Stimulated activated naive CD8-positive, alpha-beta T cell treated with anti-CD3 and anti-CD28 coated beads, Interleukin-15, amount 100 ng/mL, for 72 hours (primary cell): ENCODE results near the gene MAEA.

Source experiments
- ATAC-seq: fragments of 150-1000 bp; cut with Tn5 transposase; 2 replicates; pipeline ENCODE4 v1.10.0; 2021; ENCODE audit warnings: mild to moderate bottlenecking, moderate library complexity
- DNase-seq, 2 donors: peaks; one replicate each; pipeline ENCODE4 v3.0.0; 2021 to 2022
- H3K27ac Mint-ChIP-seq, 2 donors: one replicate each; pipeline ENCODE4 v1.8.0; 2022; ENCODE audit warnings: mild to moderate bottlenecking in 2 of 2, mixed read lengths in 2 of 2, moderate library complexity in 2 of 2
- H3K27me3 Mint-ChIP-seq: one replicate; pipeline ENCODE4 v1.8.0; 2022; ENCODE audit warnings: mixed read lengths
- H3K4me1 Mint-ChIP-seq: one replicate; pipeline ENCODE4 v1.8.0; 2022; ENCODE audit warnings: mild to moderate bottlenecking, mixed read lengths
- H3K4me3 Mint-ChIP-seq, 2 donors: one replicate each; pipeline ENCODE4 v1.8.0; 2022; ENCODE audit warnings: mild to moderate bottlenecking in 2 of 2, mixed read lengths in 2 of 2, moderate library complexity in 1 of 2
- H3K9me3 Mint-ChIP-seq, 2 donors: one replicate each; pipeline ENCODE4 v1.8.0; 2022; ENCODE audit warnings: mixed read lengths in 2 of 2

The MAEA gene

GRCh38 chr4:1351854-1352566 is 62.3 kb downstream of the MAEA start:
- DNase-seq (peak; percentile 88 to 89), ATAC-seq (peak; percentile 51)
- Mint-ChIP-seq H3K4me3 (no peak overlapping the region), H3K27ac (peak overlapping the region in 1 of 2 donors; percentile 82), H3K27me3 (no peaks in the 10 kb centered on the region), H3K4me1 (peaks cover 39% of the 10 kb centered on the region), H3K9me3 (no peaks in the 10 kb centered on the region)

GRCh38 chr4:1352567-1352900 is 62.8 kb downstream of the MAEA start:
- H3K4me1 Mint-ChIP-seq = peaks cover 39% of the 10 kb centered on the region
- no peaks in the 10 kb centered on the region for H3K9me3 Mint-ChIP-seq
- ATAC-seq (no peak), DNase-seq (no peak)
- H3K27me3 Mint-ChIP-seq = no peaks in the 10 kb centered on the region
- no peak overlapping the region for H3K27ac Mint-ChIP-seq
- H3K4me3 Mint-ChIP-seq = no peak overlapping the region

- Mint-ChIP-seq H3K27ac (no peak overlapping the region), H3K9me3 (no peaks in the 10 kb centered on the region), H3K27me3 (no peaks in the 10 kb centered on the region), H3K4me1 (peaks cover 31% of the 10 kb centered on the region), H3K4me3 (no peak overlapping the region)
- DNase-seq (no peak), ATAC-seq (no peak)
Measured at GRCh38 chr4:1353186-1354055, 63.7 kb downstream of the MAEA start.

GRCh38 chr4:1354136-1354982 is 64.7 kb downstream of the MAEA start:
- Mint-ChIP-seq H3K9me3 (no peaks in the 10 kb centered on the region), H3K27ac (no peak overlapping the region), H3K27me3 (no peaks in the 10 kb centered on the region), H3K4me3 (no peak overlapping the region), H3K4me1 (peaks cover 22% of the 10 kb centered on the region)
- DNase-seq (no peak), ATAC-seq (no peak)

- Mint-ChIP-seq H3K27me3 (no peaks in the 10 kb centered on the region), H3K4me3 (no peak overlapping the region), H3K9me3 (no peaks in the 10 kb centered on the region), H3K4me1 (peaks cover 16% of the 10 kb centered on the region), H3K27ac (no peak overlapping the region)
- ATAC-seq (no peak), DNase-seq (no peak)
Measured at GRCh38 chr4:1354983-1355275, 65.2 kb downstream of the MAEA start.

- ATAC-seq (no peak), DNase-seq (no peak)
- H3K4me3 Mint-ChIP-seq = no peak overlapping the region
- H3K27ac Mint-ChIP-seq = no peak overlapping the region
- no peaks in the 10 kb centered on the region for H3K9me3 Mint-ChIP-seq
- H3K27me3 Mint-ChIP-seq = no peaks in the 10 kb centered on the region
- H3K4me1 Mint-ChIP-seq = peaks cover 12% of the 10 kb centered on the region
Measured at GRCh38 chr4:1355378-1355777, 65.7 kb downstream of the MAEA start.

- Mint-ChIP-seq H3K27ac (no peak overlapping the region), H3K4me3 (no peak overlapping the region), H3K4me1 (peaks cover 8% of the 10 kb centered on the region), H3K27me3 (no peaks in the 10 kb centered on the region), H3K9me3 (no peaks in the 10 kb centered on the region)
- ATAC-seq = no peak
- DNase-seq = peak; percentile 25 to 39
Measured at GRCh38 chr4:1356181-1356998, 66.7 kb downstream of the MAEA start.

- H3K27ac Mint-ChIP-seq = no peak overlapping the region
- H3K4me1 Mint-ChIP-seq = no peaks in the 10 kb centered on the region
- DNase-seq (no peak), ATAC-seq (peak; percentile 34)
- H3K9me3 Mint-ChIP-seq = no peaks in the 10 kb centered on the region
- H3K4me3 Mint-ChIP-seq = no peak overlapping the region
- H3K27me3 Mint-ChIP-seq = no peaks in the 10 kb centered on the region
Measured at GRCh38 chr4:1357356-1358248, 67.9 kb downstream of the MAEA start.

GRCh38 chr4:1358421-1359143 is 68.9 kb downstream of the MAEA start:
- DNase-seq (no peak), ATAC-seq (no peak)
- Mint-ChIP-seq H3K27ac (no peak overlapping the region), H3K27me3 (no peaks in the 10 kb centered on the region), H3K9me3 (no peaks in the 10 kb centered on the region), H3K4me3 (no peak overlapping the region), H3K4me1 (no peaks in the 10 kb centered on the region)

- no peak for ATAC-seq
- no peaks in the 10 kb centered on the region for H3K9me3 Mint-ChIP-seq
- H3K4me1 Mint-ChIP-seq = no peaks in the 10 kb centered on the region
- no peaks in the 10 kb centered on the region for H3K27me3 Mint-ChIP-seq
- no peak overlapping the region for H3K4me3 Mint-ChIP-seq
- no peak for DNase-seq
- H3K27ac Mint-ChIP-seq = no peak overlapping the region
Measured at GRCh38 chr4:1359144-1359501, 69.4 kb downstream of the MAEA start.

- no peaks in the 10 kb centered on the region for H3K27me3 Mint-ChIP-seq
- no peak for ATAC-seq
- no peak for DNase-seq
- H3K4me3 Mint-ChIP-seq = no peak overlapping the region
- H3K4me1 Mint-ChIP-seq = peaks cover under 1% of the 10 kb centered on the region
- H3K9me3 Mint-ChIP-seq = no peaks in the 10 kb centered on the region
- no peak overlapping the region for H3K27ac Mint-ChIP-seq
Measured at GRCh38 chr4:1359976-1360375, 70.3 kb downstream of the MAEA start.

- no peak for DNase-seq
- no peak overlapping the region for H3K4me3 Mint-ChIP-seq
- ATAC-seq = no peak
Measured at GRCh38 chr4:1360423-1361283, 71.0 kb downstream of the MAEA start.

GRCh38 chr4:1361431-1361830 is 71.7 kb downstream of the MAEA start:
- no peaks in the 10 kb centered on the region for H3K9me3 Mint-ChIP-seq
- no peak for ATAC-seq
- DNase-seq = no peak
- no peak overlapping the region for H3K4me3 Mint-ChIP-seq
- H3K27ac Mint-ChIP-seq = no peak overlapping the region
- H3K4me1 Mint-ChIP-seq = peaks cover 11% of the 10 kb centered on the region
- H3K27me3 Mint-ChIP-seq = no peaks in the 10 kb centered on the region

More at GRCh38 chr4:1360423-1361283, 71.0 kb downstream of the MAEA start:
- H3K27me3 Mint-ChIP-seq = no peaks in the 10 kb centered on the region
- peaks cover 7% of the 10 kb centered on the region for H3K4me1 Mint-ChIP-seq
- no peaks in the 10 kb centered on the region for H3K9me3 Mint-ChIP-seq
- peak overlapping the region in 1 of 2 donors; percentile 67 for H3K27ac Mint-ChIP-seq
